ENCODE results near the gene CEBPG.
A peak's percentile ranks its signal among the peaks of the same experiment; 100 is the strongest.

CEBPG gene

GRCh38 chr19:33414667-33415605 lies 41.4 kb downstream of the CEBPG start:
- TF ChIP-seq, protein P1, sequence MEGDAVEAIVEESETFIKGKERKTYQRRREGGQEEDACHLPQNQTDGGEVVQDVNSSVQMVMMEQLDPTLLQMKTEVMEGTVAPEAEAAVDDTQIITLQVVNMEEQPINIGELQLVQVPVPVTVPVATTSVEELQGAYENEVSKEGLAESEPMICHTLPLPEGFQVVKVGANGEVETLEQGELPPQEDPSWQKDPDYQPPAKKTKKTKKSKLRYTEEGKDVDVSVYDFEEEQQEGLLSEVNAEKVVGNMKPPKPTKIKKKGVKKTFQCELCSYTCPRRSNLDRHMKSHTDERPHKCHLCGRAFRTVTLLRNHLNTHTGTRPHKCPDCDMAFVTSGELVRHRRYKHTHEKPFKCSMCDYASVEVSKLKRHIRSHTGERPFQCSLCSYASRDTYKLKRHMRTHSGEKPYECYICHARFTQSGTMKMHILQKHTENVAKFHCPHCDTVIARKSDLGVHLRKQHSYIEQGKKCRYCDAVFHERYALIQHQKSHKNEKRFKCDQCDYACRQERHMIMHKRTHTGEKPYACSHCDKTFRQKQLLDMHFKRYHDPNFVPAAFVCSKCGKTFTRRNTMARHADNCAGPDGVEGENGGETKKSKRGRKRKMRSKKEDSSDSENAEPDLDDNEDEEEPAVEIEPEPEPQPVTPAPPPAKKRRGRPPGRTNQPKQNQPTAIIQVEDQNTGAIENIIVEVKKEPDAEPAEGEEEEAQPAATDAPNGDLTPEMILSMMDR (IDR thresholded peaks at IDR 0.05; ENCODE audit: borderline replicate concordance, insufficient read depth, low read depth, low read length): no peak
- H3K4me3 ChIP-seq (ENCODE audit: low read depth, low read length): no peak overlapping the region

GRCh38 chr19:33416307-33417215 lies 43.1 kb downstream of the CEBPG start:
- H3K4me3 ChIP-seq (ENCODE audit: low read depth, low read length): no peak overlapping the region
- TF ChIP-seq, protein P1 (IDR thresholded peaks at IDR 0.05; ENCODE audit: borderline replicate concordance, insufficient read depth, low read depth, low read length): peak; percentile 79

- TF ChIP-seq, protein P1 (IDR thresholded peaks at IDR 0.05; ENCODE audit: borderline replicate concordance, insufficient read depth, low read depth, low read length): no peak
- H3K4me3 ChIP-seq (ENCODE audit: low read depth, low read length): no peak overlapping the region
These were observed 44.2 kb downstream of the CEBPG start for GRCh38 chr19:33417751-33418150.

- TF ChIP-seq, protein P1 (IDR thresholded peaks at IDR 0.05; ENCODE audit: borderline replicate concordance, insufficient read depth, low read depth, low read length): no peak
These were observed 45.0 kb downstream of the CEBPG start for GRCh38 chr19:33418461-33418860.

DNA sequence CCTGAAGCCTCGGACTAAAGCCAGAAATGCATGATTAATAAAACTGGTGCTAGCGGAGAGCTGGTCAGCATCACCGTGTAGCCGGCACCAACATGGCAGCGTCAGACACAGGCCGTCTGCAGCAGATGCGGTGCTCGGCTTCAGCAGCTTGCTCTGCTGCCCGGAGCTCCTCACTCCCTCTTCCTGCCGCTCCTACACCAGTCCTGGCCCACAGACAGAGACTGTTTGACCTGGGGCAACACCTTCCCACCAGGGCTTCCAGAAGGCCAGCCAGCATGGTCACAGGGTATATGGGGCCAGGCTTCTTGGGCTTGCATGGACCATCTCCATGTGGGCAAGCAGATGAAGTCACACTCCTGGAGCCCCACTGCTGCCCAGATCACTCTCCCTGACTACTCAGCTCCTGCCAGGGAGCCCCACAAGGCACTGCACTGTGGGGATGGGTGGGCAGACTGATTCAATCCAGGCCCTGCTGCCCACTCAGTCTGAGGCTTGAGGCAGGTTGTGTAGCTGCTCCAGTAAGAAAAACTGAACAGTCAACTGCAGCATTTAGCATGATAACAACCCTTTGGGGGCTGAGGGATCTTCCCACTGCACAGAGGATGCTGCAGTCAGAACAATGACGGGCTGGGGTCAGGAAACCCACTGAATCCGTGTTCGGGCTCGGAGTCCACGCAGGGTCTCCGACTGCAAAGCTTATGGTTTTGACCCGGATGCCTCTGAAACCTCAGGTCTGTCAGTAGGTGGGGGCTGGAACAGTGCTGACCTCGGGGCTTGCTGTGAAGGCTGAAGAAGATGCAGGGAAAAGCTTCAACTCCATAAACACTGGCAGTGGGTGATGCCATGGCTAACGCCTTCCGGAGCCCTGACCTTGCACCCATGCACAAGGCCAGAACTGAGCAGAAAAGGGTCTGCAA lies 45.6 kb downstream of the CEBPG start:
- H3K4me3 ChIP-seq (ENCODE audit: low read depth, low read length): no peak overlapping the region
- TF ChIP-seq, protein P1 (IDR thresholded peaks at IDR 0.05; ENCODE audit: borderline replicate concordance, insufficient read depth, low read depth, low read length): no peak

More at GRCh38 chr19:33418461-33418860, 45.0 kb downstream of the CEBPG start:
- no peak overlapping the region for H3K4me3 ChIP-seq (ENCODE audit: low read depth, low read length)

- TF ChIP-seq, protein P1 (IDR thresholded peaks at IDR 0.05; ENCODE audit: borderline replicate concordance, insufficient read depth, low read depth, low read length): no peak
- no peak overlapping the region for H3K4me3 ChIP-seq (ENCODE audit: low read depth, low read length)
These were observed 46.2 kb downstream of the CEBPG start for GRCh38 chr19:33419788-33420130.
